Measurements from ENCODE around the gene C2CD4C.
A peak's percentile ranks its signal among the peaks of the same experiment; 100 is the strongest.
"Not testable (repeated sequence)": the region's sequence is repeated elsewhere in the genome, so short reads cannot be mapped to it uniquely, and the experiment has no call there.

The C2CD4C gene

DNA sequence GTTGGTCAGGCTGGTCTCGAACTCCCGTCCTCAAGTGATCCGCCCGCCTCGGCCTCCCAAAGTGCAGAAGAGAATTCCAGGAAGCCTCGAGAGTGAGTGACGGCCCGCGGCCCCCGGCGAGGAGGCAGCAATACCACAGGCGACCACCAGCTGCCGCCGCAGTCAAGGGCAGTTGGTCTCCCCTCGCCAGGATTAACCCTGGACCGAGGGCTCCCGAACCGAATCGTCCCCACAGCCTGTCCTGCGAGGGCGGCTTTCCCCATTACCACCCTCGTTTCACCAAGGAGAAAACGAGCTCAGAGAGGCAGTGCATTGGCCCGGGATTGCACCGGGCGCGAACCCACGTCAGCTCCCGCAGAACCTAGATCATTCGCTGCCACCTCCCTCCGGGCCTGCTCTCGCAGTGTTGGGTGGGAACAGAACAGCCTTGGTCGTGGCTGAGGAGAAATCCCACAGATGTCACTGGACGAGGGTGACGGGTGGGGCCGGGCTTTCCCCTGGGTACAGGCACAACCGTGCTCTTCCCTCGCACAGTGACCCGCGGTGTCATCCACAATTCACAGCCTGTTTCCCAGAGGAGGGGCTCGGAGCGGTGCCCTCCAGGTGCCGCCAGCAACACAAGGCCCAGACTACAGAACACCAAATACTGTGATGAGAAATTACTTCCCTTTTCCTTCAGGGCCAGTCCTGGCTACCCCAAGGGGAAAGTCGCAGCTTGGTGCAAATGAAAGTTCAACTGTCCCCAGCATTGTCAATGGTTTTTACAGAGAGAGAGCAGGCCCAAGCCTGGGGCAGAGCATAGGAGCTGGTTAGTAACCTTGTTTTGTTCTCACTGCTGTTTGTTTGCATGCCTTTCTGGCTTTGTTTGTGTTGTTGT is 24.8 kb downstream of the C2CD4C start:
- no peak for DNase-seq (ENCODE audit: low read depth in 2 of 2)

DNA sequence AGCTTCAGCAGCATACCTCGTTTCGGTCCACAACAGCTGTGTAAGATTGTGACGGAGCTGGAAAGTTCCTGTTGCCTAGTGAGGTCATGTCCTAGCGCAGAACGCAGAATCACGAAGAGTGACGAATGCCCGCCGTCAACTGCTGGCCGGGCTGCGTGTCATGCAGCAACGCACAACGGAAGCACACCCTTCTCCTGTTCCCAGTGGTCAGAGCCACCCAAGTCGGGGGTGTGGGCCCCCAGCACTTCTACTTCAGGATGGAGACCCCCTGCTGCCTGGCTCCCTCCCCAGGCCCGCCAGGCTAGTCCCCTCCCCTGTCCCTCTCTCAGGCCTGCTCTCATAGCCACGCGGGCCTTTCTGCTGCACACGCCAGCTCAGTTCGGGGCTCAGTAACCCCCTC is 25.9 kb downstream of the C2CD4C start:
- no peak for DNase-seq (ENCODE audit: low read depth in 2 of 2)

DNA sequence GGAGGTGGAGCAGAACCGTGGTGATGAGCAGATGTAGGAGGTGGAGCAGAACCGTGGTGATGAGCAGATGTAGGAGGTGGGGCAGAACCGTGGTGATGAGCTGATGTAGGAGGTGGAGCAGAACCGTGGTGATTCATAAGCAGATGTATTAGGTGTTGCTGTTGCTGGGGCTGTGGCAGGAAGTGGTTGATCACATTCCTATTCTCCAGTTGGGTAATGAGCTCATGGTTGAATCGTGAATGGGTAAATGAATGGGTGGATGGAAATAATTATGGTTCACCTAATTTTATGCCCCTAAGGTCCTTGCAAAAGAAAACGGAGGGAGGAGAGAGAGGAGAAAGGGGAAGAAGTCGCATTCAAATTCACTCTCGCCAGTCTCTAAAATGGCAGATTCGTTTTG is 26.4 kb downstream of the C2CD4C start:
- DNase-seq (ENCODE audit: low read depth in 2 of 2): peak; percentile 39 to 44

- DNase-seq (ENCODE audit: low read depth in 2 of 2): not testable (repeated sequence)
Observed at GRCh38 chr19:381901-382300, 27.0 kb downstream of the C2CD4C start.

- DNase-seq (ENCODE audit: low read depth in 2 of 2): not testable (repeated sequence)
Observed at GRCh38 chr19:380618-381219, 28.2 kb downstream of the C2CD4C start.

- no peak for DNase-seq (ENCODE audit: low read depth in 2 of 2)
Observed at GRCh38 chr19:379796-380195, 29.2 kb downstream of the C2CD4C start.

- no peak for DNase-seq (ENCODE audit: low read depth in 2 of 2)
Observed at GRCh38 chr19:378706-379105, 30.2 kb downstream of the C2CD4C start.

- no peak for DNase-seq (ENCODE audit: low read depth in 2 of 2)
Observed at GRCh38 chr19:377801-378581, 31.0 kb downstream of the C2CD4C start.

DNA sequence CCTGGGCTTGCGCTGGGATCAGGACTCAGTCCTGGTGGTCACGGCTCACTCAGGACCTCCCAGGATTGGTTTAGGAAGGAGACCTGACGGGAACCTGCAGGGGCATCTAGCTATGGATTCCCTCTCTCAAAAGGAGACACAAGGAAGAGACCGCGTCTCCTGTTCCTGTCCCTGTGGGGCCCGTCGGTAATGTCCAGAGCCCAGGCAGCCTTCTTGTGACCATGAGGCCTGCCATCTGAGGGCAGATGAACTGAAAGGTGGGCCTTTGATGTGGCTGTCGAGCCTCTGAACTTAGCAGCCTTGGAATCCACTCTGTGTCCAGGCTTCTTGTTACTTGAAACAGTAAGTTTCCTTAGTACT is 32.9 kb downstream of the C2CD4C start:
- no peak for DNase-seq (ENCODE audit: low read depth in 2 of 2)

GRCh38 chr19:375395-376110 is 33.4 kb downstream of the C2CD4C start:
- no peak for DNase-seq (ENCODE audit: low read depth in 2 of 2)

GRCh38 chr19:374886-375235 is 34.1 kb downstream of the C2CD4C start:
- no peak for DNase-seq (ENCODE audit: low read depth in 2 of 2)

GRCh38 chr19:374183-374885 is 34.6 kb downstream of the C2CD4C start:
- DNase-seq (ENCODE audit: low read depth in 2 of 2): no peak

- no peak for DNase-seq (ENCODE audit: low read depth in 2 of 2)
Observed at GRCh38 chr19:373391-374182, 35.4 kb downstream of the C2CD4C start.

DNA sequence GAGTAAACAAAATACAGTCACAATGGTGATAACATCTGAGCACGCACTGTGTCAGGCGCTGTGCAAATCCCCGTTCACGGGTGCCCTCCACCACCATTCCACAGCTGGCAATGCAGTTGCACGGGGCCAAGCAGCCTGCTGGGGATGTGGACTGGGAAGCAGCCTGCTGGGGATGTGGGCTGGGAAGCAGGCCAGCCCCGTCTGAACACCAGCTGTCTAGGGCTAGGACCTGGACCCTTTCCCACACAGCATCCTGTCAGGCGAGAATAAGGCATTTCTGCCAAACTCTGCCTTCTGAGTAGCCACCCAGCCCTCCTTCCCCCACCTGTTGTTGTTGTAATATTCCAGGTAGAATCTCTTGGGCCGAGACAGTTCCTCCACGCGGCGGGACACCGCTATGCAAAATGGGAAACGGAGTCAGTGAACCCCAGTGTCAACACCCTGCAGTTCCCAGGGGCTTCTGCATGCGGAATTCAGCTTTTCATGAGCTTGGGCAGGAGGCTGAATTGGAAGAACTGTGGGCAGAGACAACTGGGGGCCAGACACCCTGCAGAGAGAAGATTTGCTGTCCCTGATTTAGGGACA is 36.5 kb downstream of the C2CD4C start:
- DNase-seq (ENCODE audit: low read depth in 2 of 2): peak; percentile 24 to 28

DNA sequence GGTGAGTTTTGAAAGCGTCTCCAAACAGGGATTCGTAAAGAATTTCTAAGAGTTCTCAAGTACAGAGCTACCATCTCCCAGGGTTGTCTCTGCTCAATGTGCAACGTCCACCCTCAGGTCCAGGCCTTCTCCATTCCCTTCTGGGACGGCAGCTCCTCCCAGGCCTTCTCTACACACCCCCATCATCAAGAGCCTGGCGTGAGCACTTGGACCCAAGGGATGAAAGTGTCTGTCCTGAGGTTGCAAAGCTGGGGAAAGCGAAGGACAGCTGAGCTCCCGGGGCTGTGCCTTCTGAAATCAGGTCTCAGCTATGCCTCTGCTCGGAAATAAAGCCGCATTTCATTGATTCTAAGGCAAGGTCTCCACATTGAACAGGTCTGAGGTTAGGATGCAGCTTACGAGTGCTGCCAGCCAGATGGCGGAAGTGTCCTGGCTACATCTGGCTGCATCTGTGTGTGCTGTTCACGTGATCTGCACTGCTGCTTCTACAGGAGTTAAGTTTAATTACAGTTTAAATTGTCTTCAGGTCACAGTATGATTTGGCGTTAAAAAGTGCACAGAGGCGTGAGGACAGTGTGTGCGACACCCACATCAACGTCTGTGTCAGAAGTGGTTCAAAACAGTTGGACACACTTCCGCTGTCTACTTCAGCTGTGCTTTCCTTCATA is 37.3 kb downstream of the C2CD4C start:
- no peak for DNase-seq (ENCODE audit: low read depth in 2 of 2)

GRCh38 chr19:370641-371330 is 38.2 kb downstream of the C2CD4C start:
- DNase-seq (ENCODE audit: low read depth in 2 of 2): no peak

- no peak for DNase-seq (ENCODE audit: low read depth in 2 of 2)
Observed at GRCh38 chr19:369876-370275, 39.1 kb downstream of the C2CD4C start.

DNA sequence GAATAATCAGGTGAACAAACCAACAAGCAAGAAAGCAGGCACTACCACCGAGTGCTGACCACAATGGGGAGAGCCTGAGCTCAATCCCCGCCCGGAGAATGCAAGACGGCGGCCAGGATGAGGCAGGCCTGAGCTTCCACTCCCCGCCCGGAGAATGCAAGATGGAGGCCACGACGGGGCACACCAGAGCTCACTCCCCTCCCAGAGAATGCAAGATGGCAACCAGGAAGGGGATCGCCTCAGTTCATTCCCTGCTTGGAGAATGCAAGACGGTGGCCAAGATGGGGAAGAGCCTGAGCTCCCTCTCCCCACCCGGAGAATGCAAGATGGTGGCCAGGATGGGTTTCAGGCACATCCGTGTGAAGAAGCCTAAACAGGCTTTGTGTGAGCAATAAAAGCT is 39.7 kb downstream of the C2CD4C start:
- DNase-seq (ENCODE audit: low read depth in 2 of 2): no peak

- no peak for DNase-seq (ENCODE audit: low read depth in 2 of 2)
Observed at GRCh38 chr19:368630-369024, 40.3 kb downstream of the C2CD4C start.

Measured in fibroblast of skin of left biceps (primary cell).